Measurements from ENCODE around the gene SLC16A2.
"Not testable (repeated sequence)": the region's sequence is repeated elsewhere in the genome, so short reads cannot be mapped to it uniquely, and the experiment has no call there.

SLC16A2 gene

DNA sequence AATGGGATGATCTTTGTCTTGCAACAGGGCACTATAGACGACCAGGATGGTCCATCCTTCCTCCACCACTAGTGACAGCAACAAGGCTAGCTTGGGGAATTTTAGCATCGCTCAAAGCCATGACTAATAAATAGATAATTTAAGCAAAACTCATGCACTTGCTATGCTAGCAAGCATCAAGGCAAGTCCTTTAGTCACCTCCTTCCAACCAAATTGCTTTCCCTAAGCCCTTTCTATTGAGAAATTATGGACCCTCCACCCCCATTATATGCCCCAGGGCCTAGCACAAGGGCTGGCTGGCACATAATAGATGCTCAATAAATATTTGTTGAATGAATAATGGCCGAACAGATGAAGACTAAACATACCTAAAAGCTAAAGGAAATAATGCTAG lies 28.6 kb downstream of the SLC16A2 start:
- H3K27me3 ChIP-seq (ENCODE audit: control insufficient read depth, insufficient read depth, low read length) = peaks cover 3% of the 10 kb centered on the region
- H3K27ac ChIP-seq (ENCODE audit: low read depth, low read length) = no peak overlapping the region
- no peaks in the 10 kb centered on the region for H3K4me1 ChIP-seq (ENCODE audit: control insufficient read depth, insufficient read depth, low read length)
- no peaks in the 10 kb centered on the region for H3K36me3 ChIP-seq (ENCODE audit: control insufficient read depth, insufficient read depth, low read length)
- H3K9ac ChIP-seq (ENCODE audit: low read length) = no peak overlapping the region
- H3K4me3 ChIP-seq (ENCODE audit: low read length) = no peak overlapping the region

DNA sequence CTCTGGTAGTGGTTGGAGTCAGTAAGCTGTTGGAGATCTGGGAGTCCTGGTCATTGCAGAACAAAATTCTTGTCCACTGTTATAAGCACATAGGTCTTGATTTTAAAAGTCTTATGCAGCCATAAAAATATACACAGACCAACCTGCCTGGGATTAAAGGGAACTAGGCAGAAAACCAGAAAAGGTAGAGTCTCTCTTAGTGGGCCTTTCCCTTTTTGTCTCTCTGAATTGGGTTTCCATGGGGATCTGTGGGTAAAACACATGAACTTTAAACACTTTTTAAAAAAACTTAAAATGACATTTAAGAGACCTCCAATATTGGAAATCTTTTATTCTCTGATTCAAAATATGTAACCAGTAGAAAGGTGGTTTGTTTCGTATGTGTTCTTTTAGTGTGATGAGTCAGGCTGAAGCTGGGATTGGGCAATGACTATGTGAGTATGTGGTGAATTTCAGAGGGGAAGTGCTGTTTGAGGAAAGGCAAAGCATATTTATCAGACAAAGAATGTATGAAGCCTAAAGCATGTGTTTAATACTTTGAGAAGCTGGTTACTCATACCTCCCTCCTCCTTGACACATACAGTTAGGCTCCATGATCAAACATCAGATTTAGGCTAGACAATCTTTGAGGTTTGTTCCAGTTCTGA lies 29.6 kb downstream of the SLC16A2 start:
- Histone ChIP-seq H3K27ac (ENCODE audit: low read depth, low read length) (no peak overlapping the region), H3K27me3 (ENCODE audit: control insufficient read depth, insufficient read depth, low read length) (peaks cover 3% of the 10 kb centered on the region), H3K36me3 (ENCODE audit: control insufficient read depth, insufficient read depth, low read length) (no peaks in the 10 kb centered on the region), H3K9ac (ENCODE audit: low read length) (no peak overlapping the region), H3K4me1 (ENCODE audit: control insufficient read depth, insufficient read depth, low read length) (no peaks in the 10 kb centered on the region), H3K4me3 (ENCODE audit: low read length) (no peak overlapping the region)

GRCh38 chrX:74451450-74452198 lies 30.3 kb downstream of the SLC16A2 start:
- H3K4me3 ChIP-seq (ENCODE audit: low read length) = no peak overlapping the region
- H3K4me1 ChIP-seq (ENCODE audit: control insufficient read depth, insufficient read depth, low read length) = no peaks in the 10 kb centered on the region
- no peaks in the 10 kb centered on the region for H3K36me3 ChIP-seq (ENCODE audit: control insufficient read depth, insufficient read depth, low read length)
- H3K9ac ChIP-seq (ENCODE audit: low read length) = no peak overlapping the region
- no peak overlapping the region for H3K27ac ChIP-seq (ENCODE audit: low read depth, low read length)
- H3K27me3 ChIP-seq (ENCODE audit: control insufficient read depth, insufficient read depth, low read length) = peaks cover 3% of the 10 kb centered on the region

DNA sequence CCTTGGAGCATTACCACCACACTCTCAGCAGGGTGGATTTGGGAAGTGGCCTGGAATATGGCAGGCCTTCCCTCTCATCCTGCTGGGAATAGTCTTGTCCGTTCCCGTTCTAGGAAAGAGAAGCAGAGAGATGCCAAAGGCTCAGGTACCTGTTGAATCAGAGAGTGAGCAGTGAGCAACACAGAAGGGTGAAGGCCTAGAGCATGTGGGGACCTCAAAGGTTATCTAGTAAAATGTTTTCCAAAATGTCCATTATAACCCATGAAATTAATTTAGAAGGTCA lies 30.8 kb downstream of the SLC16A2 start:
- peaks cover 3% of the 10 kb centered on the region for H3K27me3 ChIP-seq (ENCODE audit: control insufficient read depth, insufficient read depth, low read length)
- H3K36me3 ChIP-seq (ENCODE audit: control insufficient read depth, insufficient read depth, low read length) = no peaks in the 10 kb centered on the region
- H3K9ac ChIP-seq (ENCODE audit: low read length) = no peak overlapping the region
- H3K4me1 ChIP-seq (ENCODE audit: control insufficient read depth, insufficient read depth, low read length) = no peaks in the 10 kb centered on the region
- H3K27ac ChIP-seq (ENCODE audit: low read depth, low read length) = no peak overlapping the region
- H3K4me3 ChIP-seq (ENCODE audit: low read length) = no peak overlapping the region

GRCh38 chrX:74453178-74453577 lies 31.9 kb downstream of the SLC16A2 start:
- no peak overlapping the region for H3K27ac ChIP-seq (ENCODE audit: low read depth, low read length)
- H3K4me3 ChIP-seq (ENCODE audit: low read length) = no peak overlapping the region
- peaks cover 3% of the 10 kb centered on the region for H3K27me3 ChIP-seq (ENCODE audit: control insufficient read depth, insufficient read depth, low read length)
- H3K36me3 ChIP-seq (ENCODE audit: control insufficient read depth, insufficient read depth, low read length) = no peaks in the 10 kb centered on the region
- H3K4me1 ChIP-seq (ENCODE audit: control insufficient read depth, insufficient read depth, low read length) = no peaks in the 10 kb centered on the region
- no peak overlapping the region for H3K9ac ChIP-seq (ENCODE audit: low read length)

GRCh38 chrX:74454233-74454632 lies 32.9 kb downstream of the SLC16A2 start:
- H3K9ac ChIP-seq (ENCODE audit: low read length); H3K36me3 ChIP-seq (ENCODE audit: control insufficient read depth, insufficient read depth, low read length); H3K27me3 ChIP-seq (ENCODE audit: control insufficient read depth, insufficient read depth, low read length); H3K4me1 ChIP-seq (ENCODE audit: control insufficient read depth, insufficient read depth, low read length); H3K27ac ChIP-seq (ENCODE audit: low read depth, low read length); H3K4me3 ChIP-seq (ENCODE audit: low read length): not testable (repeated sequence)

DNA sequence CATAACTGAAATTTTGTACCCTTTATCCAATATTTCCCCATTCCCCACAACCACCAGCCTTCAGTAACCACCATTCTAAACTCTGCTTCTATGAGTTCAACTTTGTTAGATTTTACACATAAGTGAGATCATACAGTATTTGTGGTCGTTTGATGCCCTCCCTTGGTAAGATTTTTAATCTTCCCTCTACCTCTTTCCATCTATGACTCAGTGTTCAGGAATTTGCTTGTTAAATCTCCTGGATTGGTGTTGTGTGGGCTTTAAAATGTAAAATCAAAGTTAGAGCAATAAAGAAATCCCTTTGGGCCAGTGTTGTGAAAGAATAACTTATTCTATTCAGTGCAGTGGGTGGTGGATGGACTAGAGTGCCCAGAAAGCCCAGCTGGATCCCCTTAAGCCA lies 37.4 kb downstream of the SLC16A2 start:
- H3K4me3 ChIP-seq (ENCODE audit: low read length) = no peak overlapping the region

DNA sequence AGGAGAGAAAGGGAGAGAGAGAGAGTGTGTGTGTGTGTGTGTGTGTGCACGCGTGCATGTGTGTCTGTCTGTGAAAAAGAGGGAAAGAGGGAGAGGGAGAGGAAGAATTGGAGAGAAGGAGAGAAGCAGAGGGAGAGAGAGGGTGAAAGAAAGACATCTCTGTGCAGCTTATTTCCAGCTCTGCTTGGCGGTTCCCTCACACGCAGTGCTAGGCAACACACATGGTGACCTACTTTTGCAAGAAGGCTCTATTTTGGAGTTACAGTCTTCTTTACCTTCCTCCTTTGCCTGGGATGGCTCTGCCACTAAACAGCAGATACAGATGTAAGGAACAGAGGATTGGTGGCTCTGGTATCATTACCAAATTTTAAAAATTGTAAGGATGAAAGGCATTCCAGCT lies 40.1 kb downstream of the SLC16A2 start:
- Histone ChIP-seq H3K27me3 (ENCODE audit: control insufficient read depth, insufficient read depth, low read length) (no peaks in the 10 kb centered on the region), H3K36me3 (ENCODE audit: control insufficient read depth, insufficient read depth, low read length) (no peaks in the 10 kb centered on the region), H3K4me3 (ENCODE audit: low read length) (no peak overlapping the region), H3K4me1 (ENCODE audit: control insufficient read depth, insufficient read depth, low read length) (peaks cover 2% of the 10 kb centered on the region), H3K9ac (ENCODE audit: low read length) (no peak overlapping the region), H3K27ac (ENCODE audit: low read depth, low read length) (no peak overlapping the region)

More for the DNA sequence above, 37.4 kb downstream of the SLC16A2 start:
- Histone ChIP-seq H3K36me3 (ENCODE audit: control insufficient read depth, insufficient read depth, low read length) (no peaks in the 10 kb centered on the region), H3K4me1 (ENCODE audit: control insufficient read depth, insufficient read depth, low read length) (peaks cover 2% of the 10 kb centered on the region), H3K9ac (ENCODE audit: low read length) (no peak overlapping the region), H3K27me3 (ENCODE audit: control insufficient read depth, insufficient read depth, low read length) (no peaks in the 10 kb centered on the region), H3K27ac (ENCODE audit: low read depth, low read length) (no peak overlapping the region)

- H3K4me3 ChIP-seq (ENCODE audit: low read length) = no peak overlapping the region
- no peak overlapping the region for H3K9ac ChIP-seq (ENCODE audit: low read length)
- H3K27me3 ChIP-seq (ENCODE audit: control insufficient read depth, insufficient read depth, low read length) = no peaks in the 10 kb centered on the region
Measured at GRCh38 chrX:74464722-74465121, 43.4 kb downstream of the SLC16A2 start.

DNA sequence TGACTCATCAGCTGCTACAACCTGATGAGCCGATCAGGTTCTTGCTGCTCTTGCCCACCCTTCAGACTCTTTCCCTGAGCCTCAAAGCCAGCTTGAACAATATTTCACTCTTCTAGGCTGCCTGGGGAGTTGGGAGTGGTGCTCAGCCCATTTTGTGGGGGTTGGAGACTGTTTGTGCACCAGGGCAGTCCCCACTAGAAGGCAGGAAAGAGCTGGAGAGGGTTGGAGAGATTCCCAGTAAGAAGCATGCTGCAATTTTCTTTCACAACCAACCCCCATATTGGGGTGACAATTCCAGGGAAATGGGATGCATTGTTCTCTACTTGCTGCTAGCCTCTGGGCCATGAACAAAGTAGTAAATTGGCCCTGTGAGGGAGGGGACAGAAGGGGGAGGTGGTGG lies 44.1 kb downstream of the SLC16A2 start:
- H3K9ac ChIP-seq (ENCODE audit: low read length) = no peak overlapping the region
- H3K4me1 ChIP-seq (ENCODE audit: control insufficient read depth, insufficient read depth, low read length) = no peaks in the 10 kb centered on the region
- H3K27me3 ChIP-seq (ENCODE audit: control insufficient read depth, insufficient read depth, low read length) = no peaks in the 10 kb centered on the region
- no peak overlapping the region for H3K27ac ChIP-seq (ENCODE audit: low read depth, low read length)
- no peak overlapping the region for H3K4me3 ChIP-seq (ENCODE audit: low read length)
- H3K36me3 ChIP-seq (ENCODE audit: control insufficient read depth, insufficient read depth, low read length) = no peaks in the 10 kb centered on the region

More at GRCh38 chrX:74464722-74465121, 43.4 kb downstream of the SLC16A2 start:
- no peaks in the 10 kb centered on the region for H3K4me1 ChIP-seq (ENCODE audit: control insufficient read depth, insufficient read depth, low read length)
- no peaks in the 10 kb centered on the region for H3K36me3 ChIP-seq (ENCODE audit: control insufficient read depth, insufficient read depth, low read length)
- no peak overlapping the region for H3K27ac ChIP-seq (ENCODE audit: low read depth, low read length)

DNA sequence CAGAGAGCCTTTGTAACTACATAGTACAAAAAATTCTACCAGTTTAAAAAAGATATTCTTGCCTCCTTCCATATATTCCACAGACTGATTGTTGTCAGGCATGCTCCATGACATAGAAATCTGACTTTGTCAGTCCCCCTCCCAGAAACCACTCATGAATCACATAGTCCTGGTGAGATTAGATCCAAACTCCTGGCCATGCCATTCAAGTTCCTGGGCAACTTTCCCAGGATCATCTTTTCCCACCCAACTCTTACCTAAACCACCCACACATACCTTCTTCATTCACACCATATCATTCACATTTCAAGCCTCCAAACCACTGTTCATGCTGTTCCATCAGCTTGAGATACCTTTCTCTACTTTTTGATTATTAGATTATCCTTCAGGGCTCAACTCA lies 46.4 kb downstream of the SLC16A2 start:
- H3K27me3 ChIP-seq (ENCODE audit: control insufficient read depth, insufficient read depth, low read length) = no peaks in the 10 kb centered on the region
- no peak overlapping the region for H3K9ac ChIP-seq (ENCODE audit: low read length)
- H3K27ac ChIP-seq (ENCODE audit: low read depth, low read length) = no peak overlapping the region
- H3K4me3 ChIP-seq (ENCODE audit: low read length) = no peak overlapping the region
- H3K36me3 ChIP-seq (ENCODE audit: control insufficient read depth, insufficient read depth, low read length) = no peaks in the 10 kb centered on the region
- no peaks in the 10 kb centered on the region for H3K4me1 ChIP-seq (ENCODE audit: control insufficient read depth, insufficient read depth, low read length)

DNA sequence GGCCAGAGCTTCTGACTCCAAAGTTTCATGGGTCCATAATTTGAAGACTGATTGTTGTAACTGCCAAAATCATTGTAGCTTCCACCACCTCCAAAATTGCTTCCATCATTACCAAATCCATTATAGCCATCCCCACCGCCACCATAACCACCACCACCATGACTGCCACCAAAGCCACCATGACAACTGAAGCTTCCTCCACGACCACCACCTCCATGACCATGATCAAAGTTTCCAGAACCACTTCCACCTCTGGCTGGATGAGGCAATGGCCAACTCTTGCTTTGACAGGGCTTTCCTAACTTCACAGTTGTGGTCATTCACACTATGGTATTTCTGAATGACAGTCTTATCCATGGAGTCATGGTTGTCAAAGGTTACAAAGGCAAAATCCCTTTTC lies 51.8 kb downstream of the SLC16A2 start:
- not testable (repeated sequence) for H3K9ac ChIP-seq (ENCODE audit: low read length); H3K36me3 ChIP-seq (ENCODE audit: control insufficient read depth, insufficient read depth, low read length); H3K27ac ChIP-seq (ENCODE audit: low read depth, low read length); H3K4me3 ChIP-seq (ENCODE audit: low read length); H3K4me1 ChIP-seq (ENCODE audit: control insufficient read depth, insufficient read depth, low read length); H3K27me3 ChIP-seq (ENCODE audit: control insufficient read depth, insufficient read depth, low read length)

GRCh38 chrX:74490247-74490646 lies 69.0 kb downstream of the SLC16A2 start:
- Histone ChIP-seq H3K27ac (ENCODE audit: low read depth, low read length) (no peak overlapping the region), H3K4me3 (ENCODE audit: low read length) (no peak overlapping the region), H3K27me3 (ENCODE audit: control insufficient read depth, insufficient read depth, low read length) (no peaks in the 10 kb centered on the region), H3K36me3 (ENCODE audit: control insufficient read depth, insufficient read depth, low read length) (no peaks in the 10 kb centered on the region), H3K4me1 (ENCODE audit: control insufficient read depth, insufficient read depth, low read length) (no peaks in the 10 kb centered on the region), H3K9ac (ENCODE audit: low read length) (no peak overlapping the region)
